ENCODE measurements around the gene NOP14.

DNA sequence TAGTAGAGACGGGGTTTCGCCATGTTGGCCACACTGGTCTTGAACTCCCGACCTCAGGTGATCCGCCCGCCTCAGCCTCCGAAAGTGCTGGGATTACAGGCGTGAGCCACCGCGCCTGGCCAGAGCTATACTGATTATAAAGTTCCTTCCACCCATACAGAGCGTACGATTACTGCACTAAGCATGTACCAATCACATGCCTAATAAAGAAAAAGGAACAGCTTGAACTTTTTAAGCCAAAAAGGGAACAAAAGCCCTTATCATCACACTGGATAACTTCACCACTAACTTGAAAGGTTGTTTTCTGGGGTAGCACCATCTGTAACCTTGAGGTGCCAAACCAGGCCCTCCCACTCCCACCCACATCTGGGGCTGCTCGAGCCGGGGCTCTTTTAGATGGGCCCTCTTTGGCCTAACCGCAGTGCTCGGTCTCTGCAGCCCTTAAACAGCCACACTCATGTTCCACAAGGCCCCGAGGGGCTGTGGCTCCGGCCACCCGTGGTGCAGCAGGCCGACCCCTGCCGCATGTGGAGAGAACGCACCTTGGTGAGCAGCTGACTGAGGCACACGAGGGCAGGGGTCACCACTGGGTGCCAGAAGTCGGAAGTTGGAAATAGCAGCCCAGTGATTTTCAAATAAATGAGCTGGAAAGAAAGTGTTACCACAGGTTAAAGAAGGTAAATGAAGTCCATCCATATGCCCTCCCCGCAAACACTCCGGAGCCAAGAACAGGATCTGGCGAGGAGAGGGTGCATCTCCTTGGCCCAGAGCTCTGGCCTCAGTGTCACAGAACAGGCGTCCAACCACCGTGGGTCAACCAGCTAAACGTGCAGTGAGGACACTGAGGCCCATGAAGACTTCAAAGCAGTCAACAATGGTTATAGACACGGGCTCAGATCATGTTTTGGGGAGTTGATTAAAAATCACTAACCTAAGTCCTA, 18.4 kb downstream of the NOP14 start:
- no peak for TF ChIP-seq POLR2AphosphoS5 (IDR thresholded peaks at IDR 0.05; ENCODE audit: low read depth, low read length)
- TF ChIP-seq POLR2A (IDR thresholded peaks at IDR 0.05; ENCODE audit: low read depth, low read length), result no peak
- TF ChIP-seq TAF1 (IDR thresholded peaks at IDR 0.05; ENCODE audit: low read depth, low read length), result no peak
- TF ChIP-seq SPI1 (IDR thresholded peaks at IDR 0.05; ENCODE audit: low read depth, low read length), result no peak
- no peak for TF ChIP-seq POU2F2 (IDR thresholded peaks at IDR 0.05; ENCODE audit: low read depth, low read length)
- TF ChIP-seq PAX5 (IDR thresholded peaks at IDR 0.05; ENCODE audit: insufficient read depth, low read length, severe bottlenecking), result no peak

All from GM12891 (cell line).